ENCODE measurements around the gene DLG1.

DLG1 gene

DNA sequence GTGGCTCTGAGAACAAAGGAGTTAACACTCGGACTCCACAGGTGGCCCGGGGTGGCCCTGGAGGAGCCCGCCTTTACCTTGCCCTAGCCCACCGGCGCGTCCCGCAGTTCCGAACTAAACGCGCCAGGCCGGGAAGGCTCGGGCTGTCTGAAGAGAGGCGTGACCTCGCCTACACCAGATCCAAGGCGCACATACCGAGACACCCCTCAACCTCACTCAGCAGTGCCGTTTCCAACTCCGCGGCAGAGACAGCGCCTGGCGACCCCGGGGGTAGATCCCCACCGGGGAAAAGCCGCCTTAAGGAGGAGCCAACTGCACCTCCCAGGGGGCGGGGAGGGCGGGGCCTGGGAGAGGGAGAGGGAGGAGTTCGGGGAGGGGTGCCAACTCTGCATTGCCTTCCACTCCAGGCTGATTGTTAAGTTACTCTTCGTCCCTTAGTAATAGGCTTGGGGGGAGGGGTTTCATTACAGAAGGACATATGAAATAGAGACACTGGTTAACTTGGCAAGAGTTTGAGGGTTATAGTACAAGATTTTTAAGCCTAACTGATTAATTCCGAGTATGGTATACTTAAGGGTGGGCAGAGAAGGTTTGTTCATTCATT is at the start of gene DLG1:
DLG1 (minus strand) TSS at position 272 of the 604 bp plus-strand sequence. CDS start 1,408 bp downstream, outside the sequence.
- peak; percentile 83 for DNase-seq (ENCODE audit: low read depth, low spot score)
- peak within 1 kb of the TSS; percentile 95 for H3K27ac ChIP-seq

DNA sequence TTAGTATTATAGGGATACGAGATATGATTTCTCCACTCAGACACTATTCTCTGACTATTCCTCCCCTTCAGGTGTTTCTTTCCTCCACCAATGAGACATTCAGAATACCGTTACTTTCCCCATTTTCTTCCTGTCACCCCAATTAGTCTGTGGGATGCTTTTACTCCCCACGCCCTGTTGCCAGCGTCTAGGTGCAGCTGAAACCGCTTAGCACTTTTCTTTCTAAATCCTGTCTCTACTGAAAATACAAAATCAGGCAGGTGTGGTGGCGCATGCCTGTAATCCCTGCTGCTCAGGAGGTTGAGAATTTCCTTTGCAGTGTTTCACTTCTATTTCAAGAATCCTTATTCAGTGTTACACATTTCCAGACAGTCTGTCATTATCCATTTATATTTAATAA is 49.6 kb upstream of the DLG1 start:
- no peak overlapping the region for H3K27ac ChIP-seq
- DNase-seq (ENCODE audit: low read depth, low spot score), result no peak

DNA sequence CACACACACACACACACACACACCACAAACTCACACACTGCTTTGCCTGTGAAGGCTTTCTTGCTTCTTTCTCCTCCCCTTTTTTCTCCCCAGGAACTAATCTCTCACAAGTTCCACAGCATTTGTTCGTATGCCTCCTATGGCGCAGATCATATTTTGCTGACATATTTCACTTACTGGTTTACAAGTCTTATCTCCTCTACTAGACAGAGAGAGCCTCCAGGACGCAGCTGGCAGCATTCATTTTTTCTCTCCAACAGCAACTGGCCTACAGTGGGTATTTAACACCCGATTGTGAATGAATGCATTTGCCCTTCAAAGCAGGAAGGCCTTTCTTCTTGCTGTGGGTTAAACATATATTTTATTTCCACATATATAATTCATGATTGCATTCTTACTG is 47.0 kb upstream of the DLG1 start:
- H3K27ac ChIP-seq, result no peak overlapping the region
- DNase-seq (ENCODE audit: low read depth, low spot score), result no peak

DNA sequence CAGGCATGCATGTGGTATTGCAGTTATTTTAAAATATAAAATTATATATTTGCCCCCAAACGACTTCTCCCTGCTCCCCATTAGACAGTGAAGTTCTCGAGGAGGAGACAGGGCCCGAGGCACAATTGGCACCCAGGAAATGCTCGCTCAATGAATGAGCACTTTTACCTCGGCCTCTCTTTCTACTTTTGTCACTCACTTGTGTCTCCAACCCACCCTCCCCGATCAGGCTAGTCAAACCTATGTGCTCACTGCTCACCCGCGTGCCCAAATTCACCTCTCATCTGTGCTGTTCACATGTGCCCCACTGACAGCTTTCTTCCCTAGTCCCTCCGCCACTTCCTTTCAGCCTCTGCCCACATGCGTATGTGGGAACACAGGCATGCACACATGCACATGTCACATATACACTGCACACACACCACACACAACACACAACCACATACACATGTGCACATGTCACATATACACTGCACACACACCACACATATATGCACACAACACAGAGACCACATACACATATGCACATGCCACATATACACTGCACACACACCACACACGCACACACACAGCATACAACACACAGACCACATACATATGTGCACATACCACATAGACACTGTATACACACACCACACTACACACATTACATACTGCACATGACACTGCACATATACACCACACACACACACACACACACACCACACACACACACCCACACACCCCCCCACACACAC is 46.3 kb upstream of the DLG1 start:
- H3K27ac ChIP-seq, result no peak overlapping the region
- no peak for DNase-seq (ENCODE audit: low read depth, low spot score)

DNA sequence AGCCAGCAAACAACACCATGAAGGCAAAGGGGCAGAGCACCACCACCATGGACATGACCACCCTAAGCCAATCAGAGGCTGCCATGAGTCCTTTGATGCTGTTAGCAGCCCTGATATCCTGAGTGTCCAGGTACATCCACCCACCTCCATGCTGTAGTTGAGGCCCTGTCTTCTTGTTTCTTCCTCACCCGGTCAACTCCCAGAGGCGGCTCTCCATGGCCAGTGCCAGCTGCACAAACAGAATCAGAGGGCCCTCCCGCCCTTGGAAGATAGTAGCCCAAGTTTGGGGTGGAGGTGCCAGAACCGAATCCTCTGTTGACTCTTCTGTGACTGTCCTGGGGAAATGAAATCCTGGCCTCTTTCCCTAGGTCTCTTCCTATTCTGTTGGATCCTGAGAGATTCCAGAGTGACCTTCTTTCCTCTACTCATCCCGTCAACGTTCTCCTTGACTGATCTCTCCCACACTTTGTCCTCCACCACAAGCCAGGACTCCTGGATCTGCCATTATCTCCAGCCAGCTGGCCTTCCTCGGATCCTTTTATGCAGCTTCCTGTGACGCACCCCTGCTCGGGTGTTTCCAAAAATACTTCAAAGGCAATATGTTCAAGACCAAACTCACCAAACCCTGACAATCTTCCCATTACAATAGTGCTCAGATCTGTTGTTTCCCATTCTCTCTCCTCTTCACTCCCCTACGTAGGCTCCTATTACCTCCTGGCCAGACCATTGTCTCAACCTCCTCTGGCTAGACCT is 45.4 kb upstream of the DLG1 start:
- no peak for DNase-seq (ENCODE audit: low read depth, low spot score)
- no peak overlapping the region for H3K27ac ChIP-seq

DNA sequence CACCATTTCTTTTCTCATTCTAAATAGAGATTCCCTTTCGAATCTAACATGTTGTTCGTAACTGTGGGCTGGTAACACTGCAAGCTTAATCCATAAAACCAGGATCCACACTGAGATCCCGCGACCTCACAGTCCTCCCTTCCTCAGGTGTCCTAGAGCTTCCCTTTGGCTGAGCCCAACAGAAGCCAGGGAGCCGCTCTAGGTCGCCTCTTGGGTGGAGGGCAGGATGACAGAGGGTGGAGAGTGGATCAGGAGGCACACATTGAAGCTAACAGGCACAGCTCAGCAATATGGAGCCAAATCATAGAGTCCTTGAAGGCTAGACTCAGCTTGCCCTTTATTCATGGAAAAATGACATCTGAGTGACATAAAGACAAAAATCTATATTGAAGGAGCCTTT is 44.7 kb upstream of the DLG1 start:
- no peak for DNase-seq (ENCODE audit: low read depth, low spot score)
- H3K27ac ChIP-seq, result no peak overlapping the region

DNA sequence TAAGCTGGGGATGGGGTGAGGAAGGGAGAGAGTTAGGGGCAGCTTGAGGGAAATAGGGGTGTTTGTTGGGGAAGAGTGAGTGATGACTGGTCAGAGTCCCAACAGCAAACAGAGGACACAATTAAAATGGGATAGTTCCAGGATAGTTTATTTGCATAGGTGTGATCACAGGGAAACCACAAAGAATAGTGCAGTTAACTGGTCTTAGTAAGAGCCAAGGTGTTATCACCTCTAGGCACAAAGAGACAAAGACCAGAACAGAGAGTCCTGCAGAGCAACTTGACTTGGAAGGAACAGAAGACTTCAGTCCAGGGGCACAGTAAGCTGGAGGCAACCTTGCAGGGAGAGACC is 42.1 kb upstream of the DLG1 start:
- no peak for DNase-seq (ENCODE audit: low read depth, low spot score)
- peak overlapping the region; percentile 17 for H3K27ac ChIP-seq

DNA sequence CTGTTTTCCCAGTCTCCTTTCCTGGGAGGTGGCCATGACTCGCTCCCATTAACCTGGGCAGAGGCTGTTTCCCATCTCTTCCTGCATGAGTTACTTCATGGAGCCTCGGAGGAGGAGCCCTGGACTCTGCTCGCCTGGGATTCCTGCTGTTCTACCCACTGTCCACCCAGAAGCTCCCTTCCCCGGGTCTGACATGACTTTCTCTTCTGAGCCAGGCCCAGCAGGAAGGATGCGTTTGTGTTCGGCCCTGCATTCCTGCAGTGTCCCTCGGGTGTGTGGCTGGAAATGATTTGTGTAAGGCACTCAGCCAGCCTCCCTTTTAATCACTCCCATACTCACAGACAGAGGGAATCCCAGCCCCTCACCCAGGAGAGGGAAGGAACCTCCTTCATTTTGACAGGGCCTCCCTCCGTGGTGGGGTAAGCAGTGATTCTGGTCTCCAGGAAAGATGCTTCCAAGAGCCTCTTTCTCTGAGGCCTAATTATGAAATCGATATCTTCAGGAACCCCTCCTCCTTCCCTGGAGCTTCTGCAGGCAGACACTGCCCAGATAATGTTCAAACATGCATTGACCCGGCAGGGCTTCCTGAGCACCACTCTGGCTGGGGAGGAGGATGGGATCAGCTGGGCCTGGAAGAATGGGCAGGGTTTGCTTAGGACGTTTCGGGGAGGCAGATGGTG is 41.6 kb upstream of the DLG1 start:
- peak overlapping the region; percentile 17 for H3K27ac ChIP-seq
- DNase-seq (ENCODE audit: low read depth, low spot score), result no peak

DNA sequence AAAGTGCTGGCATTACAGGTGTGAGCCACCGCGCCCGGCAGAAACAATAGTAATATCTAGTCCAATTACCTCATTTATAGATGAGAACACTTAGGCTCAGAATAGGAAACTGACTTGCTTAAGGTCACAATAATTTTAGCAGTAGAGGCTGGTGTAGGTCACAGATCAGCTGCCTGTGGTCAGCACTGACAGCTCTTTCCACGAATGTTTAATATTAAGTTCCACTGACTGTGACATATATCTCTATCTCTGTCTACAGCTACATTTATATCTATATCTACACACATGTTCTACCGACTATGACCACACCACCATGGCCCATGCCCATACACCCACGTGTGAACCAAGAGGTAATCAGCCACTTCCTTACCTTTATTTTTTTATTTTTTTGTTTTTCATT is 40.2 kb upstream of the DLG1 start:
- no peak for DNase-seq (ENCODE audit: low read depth, low spot score)
- H3K27ac ChIP-seq, result no peak overlapping the region

DNA sequence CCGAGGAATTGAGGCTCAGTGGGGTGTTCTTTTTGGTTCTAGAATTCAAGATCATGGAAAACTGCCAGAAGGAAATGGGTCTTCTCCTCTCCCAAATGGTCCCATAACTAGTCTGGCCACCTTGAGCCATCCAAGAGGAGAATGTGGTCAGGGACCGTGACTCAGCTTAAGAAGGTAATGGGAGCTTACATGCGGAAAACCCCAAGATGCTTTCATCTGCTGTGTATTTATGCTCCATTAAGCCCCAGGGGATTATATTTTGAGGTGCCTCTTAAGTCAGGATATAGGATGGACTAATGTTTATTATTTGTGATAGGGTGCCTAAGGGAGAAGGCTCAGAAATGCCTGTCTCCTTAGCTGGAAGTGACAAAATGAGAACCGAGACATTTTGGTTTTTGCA is 39.2 kb upstream of the DLG1 start:
- no peak overlapping the region for H3K27ac ChIP-seq
- DNase-seq (ENCODE audit: low read depth, low spot score), result no peak

DNA sequence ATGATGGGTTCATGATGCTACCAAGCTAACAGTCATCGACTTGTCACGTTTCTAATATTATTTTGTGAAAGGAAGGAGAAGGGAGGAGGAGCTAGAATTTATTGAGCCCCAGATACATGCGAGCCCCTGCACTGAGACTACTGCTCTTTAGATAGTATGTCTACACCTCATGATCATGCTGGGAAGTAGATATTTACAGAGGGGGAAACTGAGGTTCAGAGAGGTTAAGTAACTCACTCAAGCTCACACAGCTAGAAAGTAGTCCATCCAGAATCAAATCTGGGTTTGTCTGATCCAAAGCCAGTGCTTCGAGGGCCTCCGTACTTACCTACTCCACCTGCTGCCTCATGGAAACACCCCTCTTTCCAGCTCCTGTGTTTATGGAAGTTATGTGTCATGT is 38.8 kb upstream of the DLG1 start:
- no peak overlapping the region for H3K27ac ChIP-seq
- no peak for DNase-seq (ENCODE audit: low read depth, low spot score)

DNA sequence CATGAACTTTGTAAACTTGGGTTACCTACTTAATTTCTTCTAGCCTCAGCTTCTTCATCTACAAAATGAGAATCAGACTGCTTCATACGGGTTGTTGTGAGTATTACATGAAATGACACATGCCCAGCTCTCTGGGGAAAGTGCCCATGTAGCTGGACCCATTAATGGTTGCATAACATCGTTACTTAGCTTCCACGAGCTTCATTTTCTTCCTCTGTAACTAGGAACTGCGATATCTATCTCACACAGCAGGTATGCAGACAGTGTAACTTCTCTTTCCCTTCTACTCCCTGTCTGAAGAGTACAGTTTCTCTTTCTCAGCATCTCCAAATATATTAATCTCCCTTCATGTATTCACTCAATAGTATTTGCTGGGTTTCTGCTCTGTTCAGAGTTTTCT is 37.9 kb upstream of the DLG1 start:
- no peak overlapping the region for H3K27ac ChIP-seq
- no peak for DNase-seq (ENCODE audit: low read depth, low spot score)

DNA sequence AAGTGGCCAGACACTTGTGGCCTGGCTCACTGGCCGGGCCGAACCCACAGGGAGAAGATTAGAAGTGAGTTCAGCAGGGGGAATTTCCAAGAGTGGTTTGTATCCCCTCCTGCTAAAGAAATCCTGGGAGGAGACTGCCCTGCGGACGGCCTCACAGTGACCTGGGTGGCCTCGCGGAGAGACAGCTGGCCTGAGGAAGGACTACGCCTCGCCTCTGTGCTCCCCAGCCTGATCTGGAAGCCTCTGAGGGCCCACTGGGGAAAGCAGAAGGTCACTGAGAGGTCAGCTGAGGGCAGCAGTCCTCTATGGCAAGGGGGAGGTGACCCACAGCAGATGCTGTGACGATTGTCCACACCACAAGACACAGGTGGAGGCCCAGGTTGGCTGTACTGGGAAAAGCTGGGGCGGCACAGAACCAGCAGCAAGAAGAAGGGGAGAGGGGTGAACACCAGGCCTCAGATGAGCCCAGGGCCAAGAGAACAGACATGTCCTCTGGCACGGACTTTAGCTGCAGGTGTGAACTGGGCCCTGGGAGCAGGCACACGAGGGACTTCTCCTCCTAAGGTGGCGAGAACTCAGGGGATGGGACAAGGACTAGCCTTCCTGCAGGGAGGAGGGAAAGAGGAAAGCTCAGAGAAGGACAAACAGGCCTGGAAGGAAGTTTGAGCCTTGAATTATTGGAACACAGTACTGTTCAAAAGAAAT is 37.2 kb upstream of the DLG1 start:
- DNase-seq (ENCODE audit: low read depth, low spot score), result no peak

DNA sequence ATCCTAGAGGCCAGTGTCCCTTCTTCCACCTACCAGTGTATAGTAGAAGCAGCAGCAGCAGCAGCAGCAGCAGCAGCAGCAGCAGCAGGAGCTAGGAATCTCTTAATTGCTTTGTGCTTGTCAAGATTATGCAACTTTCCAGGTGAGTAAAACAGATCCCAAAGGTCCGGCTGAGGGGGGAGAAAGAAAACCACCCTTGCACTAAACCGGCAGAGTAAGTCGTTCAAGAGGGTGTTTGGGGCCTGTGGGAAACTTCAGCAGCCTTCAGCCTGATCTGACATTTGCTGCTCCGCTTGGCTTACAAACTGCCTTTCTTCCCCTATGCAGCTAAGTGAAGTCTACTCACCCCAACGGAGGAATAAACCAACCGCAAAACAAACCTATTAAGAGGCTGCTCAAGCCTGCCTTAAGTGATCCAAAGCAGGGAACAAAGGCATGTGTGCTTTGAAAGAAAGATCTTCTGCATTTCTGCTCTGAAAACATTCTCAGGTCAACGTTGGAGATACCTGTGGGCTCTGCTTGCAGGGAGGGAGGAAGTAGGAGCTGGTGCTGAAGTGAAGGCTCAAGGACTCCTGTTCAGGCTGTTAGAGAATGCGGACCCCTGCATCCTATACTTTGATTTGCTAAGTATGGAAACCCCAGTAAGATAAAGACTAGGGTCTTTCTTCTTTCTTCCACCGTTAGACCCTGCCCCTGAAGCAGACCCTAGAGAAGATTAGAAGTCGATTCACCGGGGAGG is 35.7 kb upstream of the DLG1 start:
- no peak overlapping the region for H3K27ac ChIP-seq
- no peak for DNase-seq (ENCODE audit: low read depth, low spot score)

More for the DNA sequence above, 37.2 kb upstream of the DLG1 start:
- H3K27ac ChIP-seq, result no peak overlapping the region

DNA sequence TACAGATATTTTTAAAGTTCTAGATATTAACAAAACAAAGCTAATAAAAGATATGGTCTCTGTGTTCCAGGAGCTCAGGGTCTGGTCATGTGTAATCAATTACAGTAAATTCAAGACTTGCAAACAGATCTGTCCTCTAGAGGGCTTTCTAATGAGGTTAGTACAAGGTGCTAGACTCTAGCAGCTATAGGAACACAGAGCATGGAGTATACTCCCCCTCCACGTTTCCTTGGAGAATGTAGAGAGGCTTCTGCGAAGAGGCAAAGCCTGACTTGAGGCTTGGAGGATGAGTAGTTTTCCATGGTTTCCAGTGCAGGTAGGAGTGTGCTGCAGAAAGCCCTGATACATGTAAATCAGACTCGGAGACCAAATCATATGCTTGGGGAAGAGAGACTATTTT is 32.7 kb upstream of the DLG1 start:
- no peak for DNase-seq (ENCODE audit: low read depth, low spot score)
- H3K27ac ChIP-seq, result no peak overlapping the region

DNA sequence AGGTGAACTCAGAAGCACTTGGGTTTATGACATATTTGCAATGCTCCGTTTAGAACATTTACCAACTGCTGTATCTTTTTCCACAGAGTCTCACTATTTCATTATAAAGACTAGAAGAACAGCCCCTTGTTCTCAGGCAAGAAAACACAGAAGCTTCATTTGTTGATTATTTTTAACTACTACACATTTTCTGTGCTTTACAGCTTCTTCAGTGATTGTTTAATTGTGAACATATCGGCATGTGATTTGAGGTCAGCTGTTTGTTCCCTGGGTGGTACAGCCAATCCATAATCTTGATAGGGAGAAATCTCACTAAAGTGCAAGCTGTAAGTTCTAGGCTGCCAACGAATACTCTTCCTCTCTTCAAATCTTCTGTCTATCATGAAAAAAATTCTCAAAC is 31.0 kb upstream of the DLG1 start:
- H3K27ac ChIP-seq, result no peak overlapping the region
- DNase-seq (ENCODE audit: low read depth, low spot score), result no peak

DNA sequence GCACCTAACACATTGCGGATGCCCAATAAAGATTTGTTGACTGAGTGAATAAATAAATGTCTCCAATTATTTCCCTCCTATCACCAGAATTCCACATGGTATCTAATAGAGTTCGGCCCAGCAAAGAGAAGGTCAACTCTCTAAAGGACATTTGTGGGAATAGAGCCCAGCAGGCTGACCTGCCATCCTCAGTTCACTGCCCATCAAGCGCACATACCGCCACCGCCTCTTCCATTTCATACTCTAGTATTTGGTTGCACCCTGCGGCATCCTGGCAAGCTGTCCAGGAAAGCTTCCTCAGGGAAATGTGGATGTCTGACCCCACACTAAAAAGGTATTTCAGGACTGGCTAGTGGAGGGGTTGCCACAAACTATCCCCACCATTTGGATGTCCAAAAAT is 29.8 kb upstream of the DLG1 start:
- no peak overlapping the region for H3K27ac ChIP-seq
- DNase-seq (ENCODE audit: low read depth, low spot score), result no peak

DNA sequence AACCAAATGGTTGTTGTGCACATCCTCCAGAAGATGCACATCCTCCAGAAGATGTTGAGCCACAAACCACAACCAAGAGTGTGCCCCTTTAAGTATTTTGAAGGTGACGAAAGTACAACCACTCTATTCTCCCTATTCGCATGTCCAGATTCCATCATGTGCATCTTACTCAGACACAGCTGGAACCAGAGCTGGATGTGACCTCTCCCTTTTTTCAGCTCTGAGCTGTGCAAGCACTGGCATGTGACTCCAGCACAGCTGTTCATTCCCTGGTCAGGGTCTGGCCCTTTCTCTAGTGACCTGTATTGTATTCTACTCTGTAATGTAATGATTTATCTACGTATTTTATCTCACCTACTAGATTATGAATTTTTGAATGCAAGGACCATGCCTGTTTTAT is 29.3 kb upstream of the DLG1 start:
- no peak for DNase-seq (ENCODE audit: low read depth, low spot score)
- H3K27ac ChIP-seq, result no peak overlapping the region

DNA sequence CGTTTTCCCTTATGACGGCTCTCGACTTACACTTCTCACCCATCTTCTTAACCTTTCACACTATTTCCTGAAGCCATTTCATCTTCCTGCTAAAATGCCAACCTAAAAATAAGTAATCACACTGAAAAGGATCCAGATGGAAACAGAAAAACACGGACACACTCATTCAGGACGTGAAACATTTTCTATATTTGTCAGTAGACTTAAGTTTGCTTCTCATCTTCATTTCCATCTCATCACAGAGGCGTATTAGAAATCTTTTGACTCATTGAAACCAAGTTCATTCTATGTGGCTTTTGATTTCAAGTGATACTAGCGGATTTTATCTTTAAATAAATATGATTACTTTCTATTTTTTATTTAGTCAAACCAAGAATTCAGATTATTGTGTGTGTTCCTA is 27.4 kb upstream of the DLG1 start:
- no peak for DNase-seq (ENCODE audit: low read depth, low spot score)
- no peak overlapping the region for H3K27ac ChIP-seq

DNA sequence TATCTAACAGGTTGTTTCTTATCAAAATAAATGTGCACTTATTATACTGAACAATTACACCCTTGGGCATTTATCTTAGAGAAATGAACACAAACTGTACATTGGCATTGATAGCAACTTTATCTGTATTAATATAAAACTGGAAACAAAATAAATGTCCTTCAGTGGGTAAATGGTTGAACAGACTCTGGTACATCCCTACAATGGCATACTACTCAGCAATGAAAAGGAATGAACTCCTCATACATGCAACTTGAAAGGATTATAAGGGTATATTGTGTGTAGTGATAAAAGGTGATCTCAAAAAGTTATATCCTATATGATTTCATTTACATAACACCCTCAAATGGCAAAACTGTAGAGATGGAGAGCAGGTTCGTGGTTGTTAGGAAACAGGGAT is 23.7 kb upstream of the DLG1 start:
- no peak overlapping the region for H3K27ac ChIP-seq
- DNase-seq (ENCODE audit: low read depth, low spot score), result no peak

Measured in epithelial cell of prostate (primary cell).